Spleen (tissue), 11 donors: Measurements from ENCODE around the gene ESF1. TPM values are rescaled to one million over a fixed set of nuclear protein-coding genes. Genes with fewer than 3 reads are reported as not detected.

ENCODE experiments used
- DNase-seq: peaks from one replicate; pipeline ENCODE4 v3.0.0-alpha.2; 2020
- H3K27ac ChIP-seq, 8 donors: fragments of 200-600 bp; sonication (generic) in 7 of 8; 1 replicate in 4 of 8; 2 replicates in 4 of 8; pipeline versions ENCODE4 v1.5.0 to v1.8.0; 2016 to 2021; ENCODE audit warnings: inconsistent platforms in 4 of 8, mild to moderate bottlenecking in 4 of 8, moderate library complexity in 1 of 8
- H3K27me3 ChIP-seq, 7 donors: fragments of 200-600 bp; sonication (generic) in 6 of 7; replicated peaks in 1 of 7; 1 replicate in 4 of 7; 2 replicates in 3 of 7; pipeline versions ENCODE4 v1.5.0 to v1.8.0; 2016 to 2021; ENCODE audit warnings: inconsistent platforms in 3 of 7, mild to moderate bottlenecking in 1 of 7
- H3K36me3 ChIP-seq, 6 donors: fragments of 200-600 bp; sonication (generic) in 5 of 6; 1 replicate in 4 of 6; 2 replicates in 2 of 6; pipeline versions ENCODE4 v1.5.0 to v1.8.0; 2016 to 2021; ENCODE audit warnings: inconsistent platforms in 2 of 6
- H3K4me1 ChIP-seq, 6 donors: fragments of 200-600 bp; sonication (generic) in 5 of 6; 1 replicate in 3 of 6; 2 replicates in 3 of 6; pipeline versions ENCODE4 v1.5.0 to v1.8.0; 2016 to 2021; ENCODE audit warnings: inconsistent platforms in 3 of 6
- H3K4me3 ChIP-seq, 8 donors: fragments of 200-600 bp; sonication (generic) in 7 of 8; 1 replicate in 4 of 8; 2 replicates in 4 of 8; pipeline versions ENCODE4 v1.5.0 to v1.8.0; 2016 to 2021; ENCODE audit warnings: inconsistent platforms in 4 of 8, mild to moderate bottlenecking in 4 of 8, moderate library complexity in 2 of 8
- H3K9me3 ChIP-seq, 8 donors: fragments of 200-600 bp; sonication (generic) in 7 of 8; 1 replicate in 4 of 8; 2 replicates in 4 of 8; pipeline versions ENCODE4 v1.5.0 to v1.8.0; 2016 to 2021; ENCODE audit warnings: inconsistent platforms in 4 of 8
- CTCF ChIP-seq, 11 experiments: fragments of 200-600 bp in 7 of 11; fragments of 450-650 bp in 4 of 11; sonication (generic) in 4 of 11; IDR thresholded peaks in 8 of 11; conservative IDR thresholded peaks in 3 of 11; 1 replicate in 7 of 11; 2 replicates in 4 of 11; pipeline versions ENCODE4 v1.4.0 to v1.8.0; 2016 to 2021; ENCODE audit warnings: antibody characterized with exemption in 11 of 11, inconsistent platforms in 4 of 11, mild to moderate bottlenecking in 1 of 11
- POLR2A ChIP-seq, 3 donors: fragments of 450-650 bp; IDR thresholded peaks; one replicate each; pipeline ENCODE4 v1.5.1; 2017; ENCODE audit warnings: antibody characterized with exemption in 3 of 3, mild to moderate bottlenecking in 1 of 3
- POLR2AphosphoS5 ChIP-seq, 3 donors: sonication (generic); formaldehyde crosslinking; IDR thresholded peaks; one replicate each; pipeline ENCODE4 v1.5.1; 2017; ENCODE audit warnings: antibody characterized with exemption in 3 of 3
- WGBS, 5 donors: extraction: QIAGEN DNeasy Blood & Tissue Kit in 3 of 5; methylation state at CpG; one replicate each; pipeline versions ENCODE4 v1.1.5 to v1.1.7; 2013 to 2018; 5-methylcytosine and 5-hydroxymethylcytosine counted together
- intact Hi-C: fragments of 100-400 bp; cut with DNase I; formaldehyde crosslinking; loops from one replicate; pipeline ENCODE4 v1.15.0; 2023; ENCODE audit warnings: low total_unique reads
- polyA plus RNA-seq, 3 donors: library from polyadenylated mRNA; stranded (reverse); fragments of 200-250 nt; gene quantifications; one replicate each; pipeline ENCODE4 v1.2.1, GENCODE V29; 2013
- total RNA-seq, 7 donors: library from RNA; depleted of rRNA in 3 of 7; stranded (reverse); fragments of >200 nt in 3 of 7; fragmentation: NEBNext Ultra II Directional in 4 of 7; extraction: Animal tissue kit (Norgen Biotek cat#: 25700) in 4 of 7; gene quantifications; one replicate each; pipeline versions ENCODE4 v1.1.0 to v1.2.1, GENCODE V29; 2016 to 2021
- donor health status: healthy with polysubstance abuse.
- donor health status: DM: no; HTN: no; CAD: no; lungs with moderate emphysema.
- donor health status: DM: no; HTN: no; CAD: no.
- donor health status: Bipolar disorder and iron deficiency.
- donor health status: healthy.
- donor health status: DM: no; HTN: no; CAD: no.
- donor health status: DM: yes; HTN: yes; CAD: no.

Gene ESF1
- total and polyA plus RNA-seq, 10 donors, result 6.9 to 15.6 (median 13.1) TPM

- Histone ChIP-seq H3K4me1 (peaks cover 0 to 12% (median 0%) of the 10 kb centered on the region in 6 donors), H3K27ac (peak overlapping the region in 3 of 8 donors; percentile 23 to 45 (median 29)), H3K4me3 (no peak overlapping the region), H3K9me3 (no peaks in the 10 kb centered on the region), H3K27me3 (no peaks in the 10 kb centered on the region), H3K36me3 (peaks cover 0 to 67% (median 12%) of the 10 kb centered on the region in 6 donors)
- no peak for TF ChIP-seq POLR2A (IDR thresholded peaks at IDR 0.05)
- TF ChIP-seq POLR2AphosphoS5 (IDR thresholded peaks at IDR 0.05), result no peak
- TF ChIP-seq CTCF (IDR thresholded peaks at IDR 0.05 in 8 of 11, conservative IDR thresholded peaks at IDR 0.05 in 3 of 11), result no peak
- no peak for DNase-seq
- 60 to 93% (median 81%) methylated on average over 1 of the region's 1 CpG for WGBS, 5 donors
- intact Hi-C loops, result no loop called here
Measured at GRCh38 chr20:13723011-13723410, 61.7 kb downstream of the ESF1 start.

GRCh38 chr20:13718171-13718570 lies 66.5 kb downstream of the ESF1 start:
- Histone ChIP-seq H3K27ac (no peak overlapping the region), H3K4me3 (no peak overlapping the region), H3K9me3 (no peaks in the 10 kb centered on the region), H3K27me3 (no peaks in the 10 kb centered on the region), H3K36me3 (peaks cover 0 to 76% (median 38%) of the 10 kb centered on the region in 6 donors), H3K4me1 (peaks cover 0 to 8% (median 0%) of the 10 kb centered on the region in 6 donors)
- intact Hi-C loops, result no loop called here
- WGBS, 5 donors, result 72 to 96% (median 89%) methylated on average over 2 of the region's 2 CpGs
- no peak for DNase-seq
- TF ChIP-seq POLR2A (IDR thresholded peaks at IDR 0.05) (no peak), POLR2AphosphoS5 (IDR thresholded peaks at IDR 0.05) (no peak), CTCF (IDR thresholded peaks at IDR 0.05 in 8 of 11, conservative IDR thresholded peaks at IDR 0.05 in 3 of 11) (no peak)

- Histone ChIP-seq H3K9me3 (no peaks in the 10 kb centered on the region), H3K27ac (no peak overlapping the region), H3K27me3 (no peaks in the 10 kb centered on the region), H3K36me3 (peaks cover 0 to 80% (median 39%) of the 10 kb centered on the region in 6 donors), H3K4me1 (peaks cover 0 to 3% (median 0%) of the 10 kb centered on the region in 6 donors), H3K4me3 (no peak overlapping the region)
- no peak for DNase-seq
- TF ChIP-seq POLR2A (IDR thresholded peaks at IDR 0.05), result no peak
- TF ChIP-seq POLR2AphosphoS5 (IDR thresholded peaks at IDR 0.05), result no peak
- TF ChIP-seq CTCF (IDR thresholded peaks at IDR 0.05 in 8 of 11, conservative IDR thresholded peaks at IDR 0.05 in 3 of 11), result no peak
- 83 to 96% (median 92%) methylated on average over 1 of the region's 1 CpG for WGBS, 5 donors
- intact Hi-C loops, result no loop called here
Measured at GRCh38 chr20:13717631-13718044, 67.1 kb downstream of the ESF1 start.

- 93 to 98% (median 95%) methylated on average over 3 of the region's 3 CpGs for WGBS, 5 donors
- Histone ChIP-seq H3K9me3 (peaks cover 5 to 23% (median 17%) of the 10 kb centered on the region in 8 donors), H3K4me3 (no peak overlapping the region), H3K4me1 (no peaks in the 10 kb centered on the region), H3K36me3 (peaks cover 0 to 79% (median 42%) of the 10 kb centered on the region in 6 donors), H3K27me3 (no peaks in the 10 kb centered on the region), H3K27ac (no peak overlapping the region)
- intact Hi-C loops, result no loop called here
- DNase-seq, result no peak
- no peak for TF ChIP-seq POLR2A (IDR thresholded peaks at IDR 0.05)
- TF ChIP-seq POLR2AphosphoS5 (IDR thresholded peaks at IDR 0.05), result no peak
- no peak for TF ChIP-seq CTCF (IDR thresholded peaks at IDR 0.05 in 8 of 11, conservative IDR thresholded peaks at IDR 0.05 in 3 of 11)
Measured at GRCh38 chr20:13715171-13715570, 69.5 kb downstream of the ESF1 start.
